SK-N-SH (cell line): ENCODE measurements around the gene CAPN5.

Experiments
- CHD2 ChIP-seq: fragments of 150-350 bp; IDR thresholded peaks from 2 replicates; pipeline ENCODE4 v1.6.1; 2018; ENCODE audit warnings: low read length; ENCODE audit not compliant: partially characterized antibody
- CTCF ChIP-seq: fragments of 200-600 bp; sonication (generic); IDR thresholded peaks from 2 replicates; pipeline ENCODE4 v1.6.1; 2017; ENCODE audit warnings: antibody characterized with exemption, mild to moderate bottlenecking, moderate library complexity
- EP300 ChIP-seq, 2 experiments: IDR thresholded peaks; 2 replicates each; pipeline versions ENCODE4 v1.4.0 to v1.6.1; 2012; ENCODE audit warnings: borderline replicate concordance in 1 of 2, low read depth in 1 of 2, low read length in 1 of 2
- EZH2phosphoT487 ChIP-seq: fragments of 200-600 bp; sonication (generic); IDR thresholded peaks from 2 replicates; pipeline ENCODE4 v1.6.1; 2017; ENCODE audit warnings: low read depth, mixed run types, mild to moderate bottlenecking, antibody characterized with exemption, moderate library complexity, borderline replicate concordance
- IRF3 ChIP-seq: fragments of 150-350 bp; IDR thresholded peaks from 2 replicates; pipeline ENCODE4 v1.6.1; 2016; ENCODE audit warnings: mild to moderate bottlenecking, low read depth, low read length
- NFIC ChIP-seq: IDR thresholded peaks from 2 replicates; pipeline ENCODE4 v1.4.0; 2012; ENCODE audit warnings: borderline replicate concordance
- POLR2AphosphoS5 ChIP-seq: IDR thresholded peaks from 2 replicates; pipeline ENCODE4 v1.6.1; 2012; ENCODE audit warnings: low read depth, low read length
- RAD21 ChIP-seq: IDR thresholded peaks from 2 replicates; pipeline ENCODE4 v1.6.1; 2012; ENCODE audit warnings: mild to moderate bottlenecking, low read length
- RCOR1 ChIP-seq: fragments of 150-350 bp; IDR thresholded peaks from 2 replicates; pipeline ENCODE4 v1.6.1; 2017; ENCODE audit warnings: antibody characterized with exemption, low read length
- RXRA ChIP-seq: IDR thresholded peaks from 2 replicates; pipeline ENCODE4 v1.4.0; 2012; ENCODE audit warnings: low read depth, mild to moderate bottlenecking, borderline replicate concordance
- SMC3 ChIP-seq: IDR thresholded peaks from 2 replicates; pipeline ENCODE4 v1.6.1; 2012; ENCODE audit warnings: low read depth, low read length, improper control_type of control experiment
- USF1 ChIP-seq: IDR thresholded peaks from 2 replicates; pipeline ENCODE4 v1.4.0; 2012; ENCODE audit warnings: low read depth, borderline replicate concordance

GRCh38 chr11:77106759-77107158 lies 40.0 kb downstream of the CAPN5 start:
- TF ChIP-seq POLR2AphosphoS5, result no peak
- no peak for TF ChIP-seq CTCF
- no peak for TF ChIP-seq EP300 (IDR thresholded peaks at IDR 0.05; ENCODE audit: borderline replicate concordance in 1 of 2, low read depth in 1 of 2, low read length in 1 of 2)
- TF ChIP-seq CHD2, result no peak
- TF ChIP-seq NFIC, result no peak
- no peak for TF ChIP-seq RAD21
- no peak for TF ChIP-seq IRF3
- no peak for TF ChIP-seq EZH2phosphoT487
- TF ChIP-seq SMC3, result no peak
- TF ChIP-seq USF1, result no peak
- TF ChIP-seq RXRA, result no peak
- no peak for TF ChIP-seq RCOR1
